ENCODE measurements around the gene CSF1.
A peak's percentile ranks its signal among the peaks of the same experiment; 100 is the strongest.
"Not testable (repeated sequence)": the region's sequence is repeated elsewhere in the genome, so short reads cannot be mapped to it uniquely, and the experiment has no call there.

CSF1 gene

GRCh38 chr1:109910123-109910962, at the start of gene CSF1:
CSF1 (plus strand) TSS chr1:109910849; CDS start chr1:109911024, 175 bp downstream.
- peak; percentile 84 for DNase-seq

DNA sequence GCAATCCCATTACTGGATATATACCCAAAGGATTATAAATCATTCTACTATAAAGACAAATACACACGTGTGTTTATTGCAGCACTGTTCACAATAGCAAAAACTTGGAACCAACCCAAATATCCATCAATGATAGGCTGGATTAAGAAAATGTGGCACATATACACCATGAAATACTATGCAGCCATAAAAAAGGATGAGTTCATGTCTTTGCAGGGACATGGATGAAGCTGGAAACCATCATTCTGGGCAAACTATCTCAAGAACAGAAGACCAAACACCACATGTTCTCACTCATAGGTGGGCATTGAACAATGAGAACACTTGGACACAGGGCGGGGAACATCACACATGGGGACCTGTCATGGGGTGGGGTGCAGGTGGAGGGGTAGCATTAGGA, 49.0 kb upstream of the CSF1 start:
- not testable (repeated sequence) for DNase-seq

DNA sequence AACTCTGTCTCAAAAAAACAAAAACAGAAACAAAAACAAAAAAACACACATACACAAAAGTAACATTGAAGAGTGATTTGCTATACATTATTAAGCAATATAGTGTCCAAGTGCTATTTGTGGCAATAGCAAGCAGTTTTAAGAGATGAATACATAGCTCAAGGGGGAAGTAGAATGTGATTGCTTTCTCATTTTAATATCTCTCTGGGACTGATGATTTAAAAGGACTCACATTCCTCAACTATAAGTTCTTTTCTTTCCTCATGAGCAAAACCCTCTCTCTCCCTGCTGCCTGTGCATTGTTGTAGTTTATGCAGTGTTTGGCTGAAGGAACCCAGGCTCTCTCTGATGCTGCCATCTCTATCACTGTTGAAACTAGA, 47.0 kb upstream of the CSF1 start:
- DNase-seq: no peak

GRCh38 chr1:109864047-109864822, 46.4 kb upstream of the CSF1 start:
- DNase-seq: no peak

DNA sequence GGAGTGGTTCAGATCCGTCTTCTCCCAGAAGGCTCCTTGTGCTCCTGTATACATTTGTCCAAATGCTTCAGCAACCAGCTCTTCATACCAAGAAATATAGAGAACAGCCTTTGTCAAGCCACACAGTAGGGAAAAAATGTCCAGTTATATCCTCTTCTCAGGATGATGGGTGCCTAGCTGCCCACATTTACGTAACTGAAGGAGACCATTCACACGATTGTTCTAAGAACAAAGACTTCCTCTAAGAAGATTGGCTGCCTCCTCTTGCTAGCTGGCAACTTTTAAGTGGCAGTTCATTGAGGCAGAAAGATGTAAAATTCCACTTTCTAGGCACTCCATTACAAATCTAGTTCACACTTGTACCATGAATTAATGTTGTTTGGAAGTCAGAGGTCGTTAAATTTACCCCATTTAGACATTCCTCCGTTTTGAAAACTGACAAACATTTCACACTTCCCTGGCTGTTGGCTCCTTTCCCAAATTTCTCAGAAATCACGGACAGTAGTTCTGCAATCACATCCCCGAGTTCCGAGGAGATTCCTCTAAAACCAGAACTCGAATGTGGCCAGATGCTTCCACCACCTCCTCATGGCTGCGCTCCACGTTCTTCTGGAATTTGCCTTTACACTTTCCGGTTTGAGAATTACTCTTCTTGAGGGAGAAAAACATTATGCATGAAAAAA, 45.6 kb upstream of the CSF1 start:
- DNase-seq: peak; percentile 39

- DNase-seq: no peak
Measured at GRCh38 chr1:109866071-109866470, 44.6 kb upstream of the CSF1 start.

- no peak for DNase-seq
Measured at GRCh38 chr1:109873278-109874175, 37.1 kb upstream of the CSF1 start.

GRCh38 chr1:109874445-109874844, 36.2 kb upstream of the CSF1 start:
- DNase-seq: no peak

DNA sequence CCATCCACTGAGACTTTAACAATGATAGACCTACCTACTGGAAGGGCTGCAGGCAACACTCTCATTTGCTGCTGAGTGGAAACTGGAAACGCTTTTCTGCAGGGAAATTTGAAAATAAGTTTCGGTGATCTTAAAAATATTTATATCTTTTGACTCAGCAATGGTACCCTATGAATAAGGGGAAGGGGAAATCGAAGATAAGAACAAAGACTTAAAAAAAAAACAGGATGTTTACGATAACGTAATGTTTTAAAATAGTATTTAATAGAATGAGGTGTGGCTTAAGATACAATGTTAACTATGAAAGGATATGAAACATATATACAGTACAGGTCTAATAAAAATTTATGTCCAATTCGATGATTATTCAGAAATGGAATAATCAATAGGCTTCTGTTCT, 34.8 kb upstream of the CSF1 start:
- DNase-seq: no peak

- DNase-seq: no peak
Measured at GRCh38 chr1:109876617-109877316, 33.9 kb upstream of the CSF1 start.

- peak; percentile 81 for DNase-seq
Measured at GRCh38 chr1:109877317-109877771, 33.3 kb upstream of the CSF1 start.

DNA sequence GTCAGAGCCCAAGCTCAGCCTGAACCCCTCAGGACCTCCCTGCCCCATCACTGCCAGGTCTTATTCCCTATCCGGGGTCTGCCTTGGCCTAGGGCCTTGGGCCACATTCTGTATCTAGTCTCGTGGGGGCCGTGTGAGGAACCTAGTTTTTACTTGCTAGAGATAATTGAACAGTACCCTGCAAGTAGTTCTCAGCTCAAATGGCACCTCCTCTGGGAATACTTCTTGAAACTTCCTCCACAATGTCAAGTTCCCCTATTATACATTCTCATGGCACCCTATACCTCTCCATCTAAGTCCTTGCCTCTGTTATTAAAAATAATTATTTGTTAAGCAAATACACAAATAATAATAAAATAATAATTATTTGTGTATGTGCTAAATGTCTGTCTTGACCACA, 32.9 kb upstream of the CSF1 start:
- DNase-seq: no peak

DNA sequence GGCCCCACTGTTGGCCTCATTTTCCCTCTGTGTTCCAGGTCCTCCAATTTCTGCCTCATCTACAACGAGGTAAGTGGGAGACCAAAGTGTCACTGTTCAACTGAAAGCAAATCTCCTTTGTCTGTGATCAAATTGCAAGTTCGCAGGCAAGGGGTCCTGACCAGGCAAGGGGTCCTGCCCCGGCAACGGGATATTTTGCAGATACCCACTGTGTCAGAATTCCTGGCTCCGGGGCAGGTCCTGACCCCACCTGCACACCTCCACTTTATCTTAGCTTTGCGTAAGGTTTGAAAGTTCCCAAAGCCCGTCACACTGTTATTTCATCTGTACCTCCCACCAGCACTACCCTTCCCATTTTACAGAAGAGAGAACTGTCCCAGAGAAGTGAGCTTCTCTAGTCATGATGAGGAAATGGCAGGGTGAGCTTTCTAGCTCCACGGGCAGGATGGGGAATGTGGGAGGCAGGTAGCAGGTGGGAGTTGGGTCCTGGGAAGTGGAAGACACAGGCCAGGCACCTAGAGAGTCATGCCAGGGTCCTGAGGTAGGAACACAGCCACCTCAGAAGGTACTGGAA, 32.0 kb upstream of the CSF1 start:
- no peak for DNase-seq

- not testable (repeated sequence) for DNase-seq
Measured at GRCh38 chr1:109879371-109879770, 31.3 kb upstream of the CSF1 start.

DNA sequence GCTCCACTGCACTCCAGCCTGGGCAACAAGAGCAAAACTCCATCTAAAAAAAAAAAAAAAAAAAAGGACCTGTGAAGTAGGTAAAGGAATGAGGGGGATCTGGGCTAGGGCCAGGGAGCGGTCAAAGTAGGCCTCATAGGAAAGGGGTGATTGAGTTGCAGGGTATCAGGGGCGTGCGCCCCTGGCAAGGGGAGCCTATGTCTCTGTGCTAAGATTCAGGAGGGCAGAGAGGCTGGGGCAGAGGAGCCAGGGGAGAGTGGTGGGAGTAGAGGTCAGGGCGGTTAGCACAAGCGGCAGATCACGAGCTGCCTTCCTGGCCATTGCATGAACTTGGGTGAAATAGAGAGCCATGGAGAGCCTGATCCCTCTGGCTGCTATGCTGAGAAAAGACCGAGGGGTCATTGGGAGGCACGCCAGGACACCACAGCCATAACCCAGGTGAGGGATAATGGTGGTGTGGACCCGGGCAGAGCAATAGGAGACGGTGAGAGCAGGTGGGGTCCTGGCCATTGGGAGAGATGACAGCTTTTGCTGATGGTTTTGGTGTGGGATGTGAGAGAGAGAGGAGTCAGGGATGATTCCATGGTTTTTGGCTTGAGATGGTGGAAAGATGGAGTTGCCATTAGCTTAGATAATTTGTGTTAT, 30.6 kb upstream of the CSF1 start:
- DNase-seq: no peak

- no peak for DNase-seq
Measured at GRCh38 chr1:109880971-109881894, 29.4 kb upstream of the CSF1 start.

DNA sequence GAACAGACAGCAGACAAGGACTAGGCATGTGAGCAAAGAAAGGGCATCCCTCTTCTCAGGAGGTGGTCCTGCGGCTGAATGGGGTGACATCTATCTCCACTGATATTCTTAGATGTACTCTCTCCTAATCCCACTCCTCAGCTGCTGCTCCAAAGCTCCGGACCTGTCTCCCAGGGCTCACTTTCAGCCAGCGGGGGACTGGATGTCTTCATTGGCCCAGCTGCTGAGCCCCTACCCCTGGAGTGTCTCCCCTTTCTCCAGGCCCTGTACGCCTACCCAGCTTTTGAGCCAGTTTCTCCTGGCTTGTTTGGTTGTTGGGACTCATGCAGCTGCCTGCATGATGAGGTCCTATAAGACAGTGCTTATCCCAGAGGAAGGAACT, 28.8 kb upstream of the CSF1 start:
- no peak for DNase-seq

GRCh38 chr1:109882288-109883245, 28.1 kb upstream of the CSF1 start:
- DNase-seq: peak; percentile 83
